ENCODE results near the gene PPARGC1A.

DNA sequence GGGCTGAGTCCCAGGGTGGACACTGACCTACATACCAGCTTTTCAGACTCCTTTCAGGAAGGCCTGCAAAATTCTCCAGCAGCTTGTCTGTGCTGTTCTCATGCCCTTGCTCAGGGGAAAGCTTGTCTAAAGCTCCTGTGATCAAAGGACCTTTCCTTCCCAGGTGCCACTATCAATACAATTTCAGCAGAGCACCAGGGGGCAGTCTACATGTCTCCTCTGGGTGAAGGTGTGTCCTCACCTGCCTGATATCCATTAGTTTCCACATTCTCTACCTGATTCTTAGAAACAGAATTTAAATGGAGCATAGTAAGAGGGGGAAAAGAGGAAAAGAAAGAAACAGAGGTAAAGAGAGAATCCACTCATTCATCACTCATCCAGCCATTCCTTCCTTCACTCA lies 114.2 kb downstream of the PPARGC1A start:
- no peak for TF ChIP-seq EZH2 (IDR thresholded peaks at IDR 0.05; ENCODE audit: borderline replicate concordance)
- TF ChIP-seq, protein P1, sequence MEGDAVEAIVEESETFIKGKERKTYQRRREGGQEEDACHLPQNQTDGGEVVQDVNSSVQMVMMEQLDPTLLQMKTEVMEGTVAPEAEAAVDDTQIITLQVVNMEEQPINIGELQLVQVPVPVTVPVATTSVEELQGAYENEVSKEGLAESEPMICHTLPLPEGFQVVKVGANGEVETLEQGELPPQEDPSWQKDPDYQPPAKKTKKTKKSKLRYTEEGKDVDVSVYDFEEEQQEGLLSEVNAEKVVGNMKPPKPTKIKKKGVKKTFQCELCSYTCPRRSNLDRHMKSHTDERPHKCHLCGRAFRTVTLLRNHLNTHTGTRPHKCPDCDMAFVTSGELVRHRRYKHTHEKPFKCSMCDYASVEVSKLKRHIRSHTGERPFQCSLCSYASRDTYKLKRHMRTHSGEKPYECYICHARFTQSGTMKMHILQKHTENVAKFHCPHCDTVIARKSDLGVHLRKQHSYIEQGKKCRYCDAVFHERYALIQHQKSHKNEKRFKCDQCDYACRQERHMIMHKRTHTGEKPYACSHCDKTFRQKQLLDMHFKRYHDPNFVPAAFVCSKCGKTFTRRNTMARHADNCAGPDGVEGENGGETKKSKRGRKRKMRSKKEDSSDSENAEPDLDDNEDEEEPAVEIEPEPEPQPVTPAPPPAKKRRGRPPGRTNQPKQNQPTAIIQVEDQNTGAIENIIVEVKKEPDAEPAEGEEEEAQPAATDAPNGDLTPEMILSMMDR (IDR thresholded peaks at IDR 0.05; ENCODE audit: poor library complexity) = peak; percentile 22
- TF ChIP-seq EZH2phosphoT487 (IDR thresholded peaks at IDR 0.05; ENCODE audit: low read depth, severe bottlenecking, unreplicated experiment) = no peak
